Measurements from ENCODE around the gene PACRG.

DNA sequence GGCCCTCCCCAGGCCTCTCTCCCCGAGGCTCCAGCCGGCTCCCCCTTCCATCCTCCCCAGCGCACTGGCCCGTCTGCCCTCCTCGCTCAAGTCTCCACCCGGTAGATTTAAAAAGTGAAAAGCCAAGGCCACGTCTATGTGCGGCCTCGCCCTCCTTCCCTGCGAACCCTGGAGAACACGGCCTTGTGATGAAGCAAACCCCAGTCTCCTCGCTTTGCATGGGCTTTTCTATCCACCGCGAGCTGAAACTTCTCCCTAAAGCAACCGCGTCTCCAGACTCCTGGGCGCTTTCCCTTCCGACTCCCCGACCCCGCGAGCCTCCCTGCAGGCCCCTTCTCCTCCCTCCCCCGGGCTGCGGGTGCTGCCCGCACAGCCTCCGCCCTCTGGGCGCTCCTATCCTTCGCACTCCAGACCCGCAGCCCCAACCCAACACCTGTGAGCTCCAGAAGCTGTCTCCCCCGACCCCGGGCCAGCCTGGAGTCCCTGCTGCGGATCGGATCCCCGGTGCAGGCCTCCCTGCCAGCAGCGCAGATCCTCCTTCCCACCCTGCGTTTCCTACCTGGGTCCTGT is 421.6 kb downstream of the PACRG start:
- TF ChIP-seq POLR2AphosphoS5 (IDR thresholded peaks at IDR 0.05; ENCODE audit: low read depth, low read length) (no peak), SIN3A (IDR thresholded peaks at IDR 0.05; ENCODE audit: borderline replicate concordance, insufficient read depth, low read length) (no peak)
- TF ChIP-seq, protein P1, sequence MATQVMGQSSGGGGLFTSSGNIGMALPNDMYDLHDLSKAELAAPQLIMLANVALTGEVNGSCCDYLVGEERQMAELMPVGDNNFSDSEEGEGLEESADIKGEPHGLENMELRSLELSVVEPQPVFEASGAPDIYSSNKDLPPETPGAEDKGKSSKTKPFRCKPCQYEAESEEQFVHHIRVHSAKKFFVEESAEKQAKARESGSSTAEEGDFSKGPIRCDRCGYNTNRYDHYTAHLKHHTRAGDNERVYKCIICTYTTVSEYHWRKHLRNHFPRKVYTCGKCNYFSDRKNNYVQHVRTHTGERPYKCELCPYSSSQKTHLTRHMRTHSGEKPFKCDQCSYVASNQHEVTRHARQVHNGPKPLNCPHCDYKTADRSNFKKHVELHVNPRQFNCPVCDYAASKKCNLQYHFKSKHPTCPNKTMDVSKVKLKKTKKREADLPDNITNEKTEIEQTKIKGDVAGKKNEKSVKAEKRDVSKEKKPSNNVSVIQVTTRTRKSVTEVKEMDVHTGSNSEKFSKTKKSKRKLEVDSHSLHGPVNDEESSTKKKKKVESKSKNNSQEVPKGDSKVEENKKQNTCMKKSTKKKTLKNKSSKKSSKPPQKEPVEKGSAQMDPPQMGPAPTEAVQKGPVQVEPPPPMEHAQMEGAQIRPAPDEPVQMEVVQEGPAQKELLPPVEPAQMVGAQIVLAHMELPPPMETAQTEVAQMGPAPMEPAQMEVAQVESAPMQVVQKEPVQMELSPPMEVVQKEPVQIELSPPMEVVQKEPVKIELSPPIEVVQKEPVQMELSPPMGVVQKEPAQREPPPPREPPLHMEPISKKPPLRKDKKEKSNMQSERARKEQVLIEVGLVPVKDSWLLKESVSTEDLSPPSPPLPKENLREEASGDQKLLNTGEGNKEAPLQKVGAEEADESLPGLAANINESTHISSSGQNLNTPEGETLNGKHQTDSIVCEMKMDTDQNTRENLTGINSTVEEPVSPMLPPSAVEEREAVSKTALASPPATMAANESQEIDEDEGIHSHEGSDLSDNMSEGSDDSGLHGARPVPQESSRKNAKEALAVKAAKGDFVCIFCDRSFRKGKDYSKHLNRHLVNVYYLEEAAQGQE (IDR thresholded peaks at IDR 0.05; ENCODE audit: insufficient read depth in 1 of 2, low read depth in 2 of 2, low read length in 2 of 2), result no peak
